ENCODE measurements around the gene KCTD14.
A peak's percentile ranks its signal among the peaks of the same experiment; 100 is the strongest.
"Not testable (repeated sequence)": the region's sequence is repeated elsewhere in the genome, so short reads cannot be mapped to it uniquely, and the experiment has no call there.

KCTD14 gene

DNA sequence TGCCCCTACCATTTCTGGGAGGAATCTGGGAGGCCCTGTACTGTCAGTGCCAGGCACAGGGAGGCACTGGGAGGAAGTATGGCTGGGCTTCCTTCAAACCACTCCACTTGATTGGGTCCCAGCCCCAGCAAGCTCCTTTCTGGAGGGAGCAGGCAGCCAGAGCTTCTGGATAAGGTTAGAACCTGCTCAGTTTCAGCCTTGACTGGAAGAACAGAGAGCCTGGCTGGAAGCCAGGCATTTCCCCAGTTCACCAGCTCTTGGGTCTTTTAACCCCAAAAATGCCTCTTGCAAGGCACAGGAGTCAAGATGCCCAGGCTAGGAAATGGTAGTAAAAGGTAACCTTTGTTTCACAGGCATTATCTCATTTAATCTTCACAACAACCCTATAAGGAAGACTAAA lies 9.0 kb upstream of the KCTD14 start:
- intact Hi-C loops (cut with DNase I), result no loop called here
- peak in 1 of 42 donors; percentile 19 for DNase-seq

DNA sequence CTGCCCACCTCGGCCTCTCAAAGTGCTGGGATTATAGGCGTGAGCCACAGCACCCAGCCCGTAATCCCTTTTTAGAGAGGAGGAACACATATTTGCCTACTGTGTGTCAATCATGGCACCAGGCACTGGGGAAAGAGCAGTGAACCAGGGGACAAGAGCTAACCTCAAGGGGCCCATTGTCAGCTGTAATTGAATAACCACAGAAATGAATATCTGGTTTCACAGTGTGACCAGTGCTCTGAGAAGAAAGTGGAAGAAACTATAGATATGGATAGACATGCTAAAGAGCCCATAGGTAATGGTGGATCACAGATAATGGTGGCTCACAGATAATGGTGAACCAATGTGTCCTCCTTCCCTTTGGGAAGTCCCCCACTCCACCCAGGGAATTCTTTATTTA lies 8.6 kb upstream of the KCTD14 start:
- intact Hi-C loops (cut with DNase I), result no loop called here
- DNase-seq, result no peak

DNA sequence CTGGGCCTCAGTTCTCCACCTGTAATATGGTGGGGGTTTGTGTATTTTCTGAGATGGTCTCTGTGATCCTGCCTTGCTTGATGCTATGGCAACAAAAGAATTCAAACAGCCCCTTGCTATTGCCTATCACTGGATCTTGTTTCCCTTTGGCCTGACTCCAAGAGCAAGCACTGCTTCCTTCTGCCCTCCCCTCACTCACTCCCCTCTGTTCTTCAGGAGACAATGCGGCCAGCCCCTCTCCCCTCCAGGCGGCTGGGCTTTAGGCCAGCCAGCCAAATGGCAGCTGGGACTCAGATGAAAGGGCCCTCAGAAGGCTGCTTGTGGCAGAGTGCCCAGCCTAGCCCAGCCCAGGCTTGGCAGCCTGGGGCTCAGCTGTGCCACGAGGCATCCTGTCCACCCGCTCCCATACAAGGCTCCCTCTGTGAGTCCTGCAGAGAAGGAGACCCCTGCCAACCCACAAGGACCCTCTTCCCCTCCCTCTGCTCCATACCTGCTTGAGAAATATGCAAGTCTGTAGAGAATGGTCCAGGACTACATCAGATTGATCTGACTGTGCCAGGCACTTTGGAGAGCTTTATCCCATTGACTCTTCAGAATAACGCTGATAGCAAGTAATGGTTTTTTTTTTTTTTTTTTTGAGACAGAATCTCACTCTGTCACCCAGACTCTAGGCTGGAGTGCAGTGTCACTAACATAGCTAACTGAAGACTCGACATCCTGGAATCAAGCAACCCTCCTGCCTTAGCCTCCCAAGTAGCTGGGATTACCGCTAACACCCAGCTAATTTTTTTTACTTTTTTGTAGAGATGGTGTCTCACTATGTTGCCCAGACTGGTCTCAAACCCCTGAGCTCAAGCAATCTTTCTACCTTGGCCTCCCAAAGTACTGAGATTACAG lies 7.6 kb upstream of the KCTD14 start:
- intact Hi-C loops (cut with DNase I), result no loop called here
- peak; percentile 79 to 97 (median 93) for DNase-seq

DNA sequence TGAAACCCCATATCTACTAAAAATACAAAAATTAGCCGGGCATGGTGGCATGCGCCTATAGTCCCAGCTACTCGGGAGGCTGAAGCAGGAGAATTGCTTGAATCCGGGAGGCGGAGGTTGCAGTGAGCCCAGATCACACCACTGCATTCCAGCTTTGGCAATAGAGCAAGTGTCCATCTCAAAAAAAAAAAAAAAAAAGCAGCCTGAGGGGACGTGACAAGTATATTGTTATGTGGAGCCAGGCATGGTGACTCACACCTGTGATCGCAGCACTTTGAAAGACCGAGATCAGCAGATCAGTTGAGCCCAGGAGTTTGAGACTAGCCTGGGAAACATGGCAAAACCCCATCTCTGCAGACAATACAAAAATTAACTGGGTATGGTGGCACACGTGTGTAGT lies 5.3 kb upstream of the KCTD14 start:
- intact Hi-C loops (cut with DNase I); DNase-seq: not testable (repeated sequence)

DNA sequence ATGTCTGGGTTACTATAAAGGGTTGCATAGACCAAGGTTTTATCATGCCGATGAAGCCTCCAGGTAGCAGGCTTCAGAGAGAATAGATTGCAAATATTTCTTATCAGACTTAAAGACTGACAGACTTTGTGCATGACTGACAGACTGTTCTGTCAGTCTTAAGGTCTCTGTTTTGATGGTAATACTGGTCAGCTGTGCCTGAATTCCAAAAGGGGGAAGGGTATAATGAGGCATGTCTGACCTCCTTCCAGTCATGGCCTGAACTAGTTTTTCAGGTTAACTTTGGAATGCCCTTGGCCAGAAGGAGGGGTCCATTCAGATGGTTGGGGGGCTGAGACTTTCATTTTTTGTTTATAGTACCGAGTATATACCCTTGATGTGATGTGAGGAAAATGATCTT lies 4.7 kb upstream of the KCTD14 start:
- intact Hi-C loops (cut with DNase I), result no loop called here

DNA sequence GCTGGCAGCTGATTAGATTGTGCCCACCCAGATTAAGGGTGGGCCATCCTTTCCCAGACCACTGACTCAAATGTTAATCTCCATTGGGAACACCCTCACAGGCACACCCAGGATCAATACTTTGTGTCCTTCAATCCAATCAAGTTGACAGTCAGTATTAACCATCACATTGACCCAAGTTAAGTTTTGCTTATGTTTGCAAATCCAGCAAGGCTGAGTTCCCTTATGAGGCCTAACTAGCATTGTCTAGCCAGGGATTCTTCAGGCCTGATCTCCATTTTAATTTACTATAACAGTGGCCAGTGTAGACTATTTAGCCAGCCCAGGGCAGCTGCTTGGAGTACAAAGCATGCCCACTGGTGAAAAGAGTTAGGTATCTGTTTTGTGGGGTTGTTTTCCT lies 2.3 kb upstream of the KCTD14 start:
- no peak for DNase-seq

More for the DNA sequence above, 4.7 kb upstream of the KCTD14 start:
- no peak for DNase-seq

DNA sequence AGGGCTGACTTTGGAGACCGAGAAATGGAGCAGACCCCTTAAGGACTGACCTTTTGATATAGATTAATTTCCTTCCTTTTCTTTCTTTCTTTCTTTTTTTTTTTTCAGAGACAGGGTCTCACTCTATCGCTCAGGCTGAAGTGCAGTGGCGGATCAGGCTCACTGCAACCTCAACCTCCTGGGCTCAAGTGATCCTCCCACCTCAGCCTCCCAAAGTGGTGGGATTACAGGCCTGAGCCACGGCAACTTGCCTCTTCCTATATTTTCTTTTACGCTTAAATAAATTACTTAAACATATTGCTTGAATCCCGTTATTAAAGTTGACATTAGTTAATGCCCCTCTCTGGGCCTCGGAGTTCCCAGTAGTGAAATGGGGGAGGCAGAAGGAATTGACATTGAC lies 350 bp upstream of the KCTD14 start:
- no peak for DNase-seq
- intact Hi-C loops (cut with DNase I), result no loop called here

More for the DNA sequence above, 2.3 kb upstream of the KCTD14 start:
- intact Hi-C loops (cut with DNase I), result no loop called here

DNA sequence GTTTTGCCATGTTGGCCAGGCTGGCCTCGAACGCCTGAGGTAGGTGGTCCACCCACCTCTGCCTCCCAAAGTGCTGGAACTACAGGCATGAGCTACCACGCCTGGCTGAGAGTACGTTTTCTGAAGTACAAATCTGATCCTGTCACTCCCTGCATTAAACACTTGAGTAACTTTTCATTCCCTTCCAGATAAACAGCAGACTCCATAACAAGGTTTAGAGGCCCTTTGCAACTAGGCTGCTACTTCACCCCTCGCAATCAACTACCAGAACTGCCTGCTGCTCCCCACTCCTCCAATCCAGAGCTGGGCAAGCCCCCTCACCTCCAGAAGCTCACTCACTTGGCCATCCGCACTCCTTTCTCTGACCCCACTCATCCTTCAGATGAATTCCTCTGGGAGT lies 1.5 kb downstream of the KCTD14 start:
- DNase-seq, result no peak
- intact Hi-C loops (cut with DNase I), result no loop called here

DNA sequence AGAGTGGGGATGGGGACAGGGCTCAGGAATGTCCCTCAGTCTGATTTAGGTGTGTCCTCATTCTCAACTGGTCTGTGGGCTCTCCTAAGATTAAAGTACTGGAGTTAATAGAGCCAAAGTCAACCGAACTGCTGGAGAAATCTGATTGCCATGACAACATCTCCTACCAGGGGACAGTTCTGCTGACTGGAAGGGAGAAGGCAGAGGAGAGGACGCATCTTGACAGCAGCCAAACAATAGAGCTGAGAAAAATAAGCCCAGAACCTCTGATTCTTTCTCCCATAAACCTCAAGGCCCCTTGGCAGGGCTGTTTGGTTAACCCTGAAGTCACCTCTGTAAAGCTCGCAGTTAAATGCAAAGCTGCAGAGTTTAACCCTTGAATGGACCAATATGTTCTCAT lies 2.8 kb downstream of the KCTD14 start:
- no peak for DNase-seq
- intact Hi-C loops (cut with DNase I), result no loop called here

DNA sequence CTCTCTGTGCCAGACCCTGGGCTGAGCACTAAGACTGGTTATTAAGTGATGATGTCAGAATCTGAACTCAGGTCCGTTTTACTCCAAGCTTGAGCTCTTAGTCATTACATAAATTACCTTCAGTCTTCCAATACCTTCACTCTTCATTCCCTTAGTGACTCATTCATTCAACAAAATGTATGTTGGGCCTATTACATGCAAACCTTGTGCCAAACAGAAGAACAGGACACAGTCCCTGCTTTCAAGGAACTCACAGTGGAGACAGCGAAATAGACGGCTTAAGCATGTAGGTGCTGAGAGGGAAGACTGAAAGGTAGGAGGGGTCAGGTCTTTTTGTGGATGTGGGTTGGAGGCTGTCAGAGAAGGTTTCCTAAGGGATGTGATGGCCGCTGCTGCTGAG lies 3.3 kb downstream of the KCTD14 start:
- intact Hi-C loops (cut with DNase I), result no loop called here
- no peak for DNase-seq

DNA sequence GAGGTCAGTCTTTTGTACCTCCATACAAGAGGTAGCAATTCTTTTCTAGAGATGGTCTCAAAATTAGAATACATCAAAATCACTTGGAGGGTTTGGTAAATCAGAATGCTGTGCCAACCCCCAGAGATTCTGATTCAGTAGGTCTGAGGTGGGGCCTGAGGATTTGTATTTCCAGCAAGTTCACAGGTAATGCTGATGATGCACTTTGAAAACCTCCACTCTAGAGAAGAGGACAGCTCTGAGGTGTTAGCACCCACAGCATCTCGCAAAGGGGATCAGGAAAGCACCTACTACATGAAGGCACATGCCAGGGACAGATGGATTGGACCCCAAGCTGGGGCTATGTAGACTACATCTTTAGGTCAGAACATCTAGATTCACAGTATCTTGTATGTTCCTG lies 7.2 kb downstream of the KCTD14 start:
- DNase-seq, result no peak
- intact Hi-C loops (cut with DNase I), result no loop called here

DNA sequence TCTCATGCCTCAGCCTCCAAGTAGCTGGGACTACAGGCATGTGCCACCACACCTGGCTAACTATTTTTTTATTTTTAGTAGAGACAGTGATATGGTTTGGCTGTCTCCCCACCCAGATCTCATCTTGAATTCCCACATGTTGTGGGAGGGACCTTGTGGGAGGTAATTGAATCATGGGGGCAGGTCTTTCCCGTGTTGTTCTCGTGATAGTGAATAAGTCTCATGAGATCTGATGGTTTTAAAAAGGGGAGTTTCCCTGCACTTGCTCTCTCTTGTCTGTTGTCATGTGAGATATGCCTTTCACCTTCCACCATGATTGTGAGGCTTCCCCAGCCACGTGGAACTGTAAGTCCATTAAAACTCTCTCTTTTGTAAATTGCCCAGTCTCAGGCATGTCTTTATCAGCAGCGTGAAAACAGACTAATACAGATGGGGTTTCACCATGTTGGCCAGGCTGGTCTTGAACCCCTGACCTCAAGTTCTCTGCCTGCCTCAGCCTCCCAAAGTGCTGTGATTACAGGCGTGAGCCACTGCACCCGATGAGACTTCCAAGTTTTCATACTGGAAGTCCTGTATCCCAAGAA lies 8.0 kb downstream of the KCTD14 start:
- DNase-seq; intact Hi-C loops (cut with DNase I): not testable (repeated sequence)

DNA sequence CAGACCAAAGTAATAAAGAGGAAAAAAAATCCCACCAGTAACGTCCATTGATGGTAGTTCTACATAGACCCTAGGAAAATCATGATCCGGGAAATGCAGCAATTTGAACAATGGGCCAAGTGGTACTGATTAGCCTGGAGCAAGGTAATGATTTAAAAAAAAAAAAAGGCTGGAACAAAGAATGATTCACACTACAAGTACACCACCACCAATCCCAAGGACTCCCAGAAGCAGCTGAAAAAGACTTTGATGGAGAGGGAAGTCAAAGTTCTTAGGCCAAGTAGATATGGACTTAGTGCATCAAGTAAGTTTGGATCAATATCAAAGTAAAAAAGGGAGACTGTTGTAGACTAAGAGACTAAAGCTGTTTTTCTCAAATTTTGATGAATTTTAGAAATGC lies 11.8 kb downstream of the KCTD14 start:
- intact Hi-C loops (cut with DNase I), result no loop called here
- DNase-seq, result no peak

DNA sequence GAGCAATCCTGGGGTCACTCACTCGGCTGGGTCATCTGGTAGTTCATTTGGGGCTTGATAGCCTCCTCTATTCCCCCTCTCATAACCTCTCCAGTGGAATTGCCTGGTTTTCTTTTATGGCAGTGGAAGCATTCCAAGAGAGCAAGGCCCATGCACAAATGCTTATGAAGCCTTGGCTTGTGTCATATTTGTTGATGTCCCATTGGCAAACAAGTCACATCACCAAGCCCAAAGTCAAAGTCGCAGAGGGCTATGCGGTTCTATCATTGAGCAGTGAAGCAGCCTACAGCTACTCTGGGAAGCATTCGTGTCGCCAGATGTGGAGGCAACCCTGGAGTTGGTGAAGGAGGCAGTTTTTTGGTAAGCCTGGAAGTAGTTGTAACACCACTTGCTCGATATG lies 12.3 kb downstream of the KCTD14 start:
- intact Hi-C loops (cut with DNase I), result no loop called here
- no peak for DNase-seq

DNA sequence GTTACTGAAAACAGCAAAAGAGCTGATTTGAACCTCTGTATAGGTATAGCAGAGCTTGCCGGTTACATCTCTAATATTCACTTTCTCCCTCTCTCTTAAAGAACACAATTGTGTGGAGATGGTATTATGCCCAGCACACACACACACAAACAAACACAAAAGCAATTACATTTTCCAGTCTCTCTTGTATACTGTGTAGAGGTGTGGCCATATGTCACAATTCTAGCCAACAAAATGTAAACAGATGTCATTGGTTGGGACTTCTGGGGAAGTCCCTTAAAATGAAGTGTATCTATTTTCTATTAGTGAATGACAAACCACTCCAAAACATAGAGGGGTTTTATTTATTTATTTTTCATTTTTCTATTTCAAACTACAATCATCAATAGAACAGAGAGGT lies 12.8 kb downstream of the KCTD14 start:
- intact Hi-C loops (cut with DNase I), result no loop called here
- DNase-seq, result no peak

DNA sequence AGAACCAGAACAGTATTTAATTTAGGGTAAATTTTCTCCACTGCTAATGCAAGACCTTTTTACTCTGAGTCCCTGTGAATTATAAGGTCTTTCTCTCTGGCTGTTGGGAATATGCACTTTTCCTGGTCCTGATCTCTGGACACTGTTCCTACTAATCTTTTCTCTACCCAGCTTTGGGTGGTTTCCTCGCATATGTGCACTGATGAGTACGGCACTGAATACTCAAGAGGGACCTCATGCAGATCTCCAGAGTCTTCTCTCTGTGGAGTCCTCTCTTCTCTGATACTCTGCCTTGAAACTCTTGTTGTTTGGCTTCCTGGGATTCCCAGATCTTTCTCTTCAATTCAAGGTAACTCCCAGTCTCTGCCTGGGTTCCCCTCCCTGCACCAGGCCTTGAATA lies 14.0 kb downstream of the KCTD14 start:
- DNase-seq, result no peak
- intact Hi-C loops (cut with DNase I), result no loop called here

DNA sequence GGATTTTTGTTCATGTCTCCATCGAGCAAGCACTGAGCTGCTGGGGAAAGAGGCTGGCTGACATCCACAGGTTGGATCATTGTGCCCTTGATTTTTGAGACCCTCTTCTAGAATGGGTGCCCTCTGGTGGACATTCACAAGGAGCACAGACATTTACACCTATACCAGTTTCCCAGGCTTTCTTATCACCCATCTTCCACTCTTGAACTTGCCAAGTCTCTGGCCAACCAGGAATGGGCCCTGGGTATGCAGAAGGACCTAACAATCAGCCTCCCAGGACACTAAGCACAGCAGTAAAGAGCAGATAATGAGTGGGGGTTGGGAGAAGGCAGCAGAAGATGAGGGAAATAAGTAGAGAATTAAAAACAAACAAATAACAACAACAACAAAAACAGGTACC lies 22.9 kb downstream of the KCTD14 start:
- intact Hi-C loops (cut with DNase I), result no loop called here

DNA sequence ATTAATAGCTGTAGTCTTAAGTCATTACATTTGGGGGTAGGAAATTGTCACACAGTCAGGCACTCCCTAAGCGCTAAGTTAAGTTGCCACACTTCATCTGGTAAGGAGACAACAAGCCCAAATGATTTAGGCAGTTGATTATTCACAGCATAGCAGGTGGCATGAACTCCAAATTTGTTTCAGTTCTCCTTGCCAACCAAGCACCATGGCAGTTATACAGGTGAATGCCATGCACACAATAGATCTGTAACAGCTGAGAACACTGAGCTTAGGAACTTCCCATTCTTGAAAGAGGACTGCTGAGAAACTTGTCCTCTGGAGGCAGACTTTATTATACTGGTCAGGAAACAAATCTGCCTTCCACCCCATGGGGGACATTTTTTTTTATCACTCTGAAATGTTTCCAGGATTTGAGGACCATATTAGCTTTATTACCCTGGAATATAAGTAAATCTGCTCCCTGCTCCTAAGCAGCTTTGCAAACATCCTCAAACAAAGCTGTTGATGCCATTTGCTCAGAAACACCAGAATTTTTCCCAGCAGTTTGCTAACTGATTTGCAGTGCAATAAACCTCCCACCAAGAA lies 23.5 kb downstream of the KCTD14 start:
- no peak for DNase-seq
- intact Hi-C loops (cut with DNase I), result loop anchor here (10.0 kb wide), 1 partner anchor 425 kb away; no protein-coding TSS in a partner anchor

More for the DNA sequence above, 22.9 kb downstream of the KCTD14 start:
- DNase-seq, result peak in 34 of 42 donors; percentile 11 to 79 (median 50)

DNA sequence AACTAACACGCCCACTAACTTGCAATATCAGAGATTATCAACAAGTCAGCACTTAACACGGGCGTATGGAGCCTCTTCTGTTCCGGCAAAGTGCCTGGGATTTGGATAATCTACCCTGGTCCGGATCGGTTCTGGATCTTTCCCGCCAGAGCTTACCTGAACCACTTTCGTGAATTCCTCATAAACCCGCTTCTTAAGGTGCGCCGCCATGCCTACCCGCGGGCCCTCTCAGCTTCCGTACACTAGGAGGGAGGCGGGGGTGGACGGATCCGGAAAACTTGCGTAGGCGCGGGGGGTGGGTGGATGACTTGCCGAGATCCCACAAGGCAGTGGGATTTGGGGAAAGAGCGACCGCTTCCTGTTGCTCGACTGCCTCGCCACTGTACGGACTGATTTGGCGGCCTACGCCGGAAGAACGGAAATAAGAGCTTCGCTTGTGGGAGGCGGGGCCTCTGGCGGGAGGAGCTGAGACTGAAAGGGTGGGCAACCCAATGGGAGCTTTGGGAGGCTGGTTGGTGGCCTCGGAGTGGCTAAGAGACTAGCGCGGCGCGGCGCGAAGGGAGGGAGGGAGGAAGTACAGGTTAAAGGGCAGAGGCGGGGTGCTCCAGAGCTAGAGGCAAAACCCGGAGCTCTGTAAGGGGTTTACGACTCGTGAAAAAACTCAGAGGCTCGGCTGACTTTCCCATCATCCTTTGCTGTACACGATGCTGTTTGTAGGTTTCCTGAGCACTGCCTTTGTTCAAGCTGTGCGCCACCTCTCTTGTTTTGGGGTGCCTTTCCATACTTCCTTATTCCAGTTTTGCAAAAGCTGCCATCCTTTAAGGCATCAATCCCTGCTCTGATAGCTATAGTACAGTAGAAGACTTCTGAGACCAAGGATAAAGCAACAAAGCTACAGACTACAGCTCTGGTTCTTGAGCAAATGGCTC lies 28.4 kb downstream of the KCTD14 start, which contains the start of gene INTS4:
Gene INTS4 (minus strand): TSS at position 235 of the 929 bp plus-strand sequence. CDS start 25 bp downstream, at position 210.
- intact Hi-C loops (cut with DNase I), result loop anchor here (2.0 to 10.0 kb wide), 3 partner anchors 52 to 430 kb away; partner anchors contain the start of genes AAMDC and RSF1
- DNase-seq, result peak; percentile 95 to 100 (median 100)

All from head of caudate nucleus (tissue), 42 donors.